ENCODE data around the gene LSM5.

LSM5 gene

GRCh38 chr7:32532086-32532485, 41.9 kb upstream of the LSM5 start:
- H2BK120ac ChIP-seq (ENCODE audit: insufficient read depth, low read length, poor library complexity), result no peak overlapping the region
- no peaks in the 10 kb centered on the region for H3K27me3 ChIP-seq (ENCODE audit: insufficient read depth, low read length)
- no peak overlapping the region for H2AFZ ChIP-seq (ENCODE audit: insufficient read depth, low read length, poor library complexity)
- H2BK5ac ChIP-seq (ENCODE audit: low read depth, low read length, poor library complexity), result no peak overlapping the region
- H3K9me3 ChIP-seq (ENCODE audit: insufficient read depth, low read depth, low read length), result peaks cover 2% of the 10 kb centered on the region
- H3K27ac ChIP-seq (ENCODE audit: low read depth, low read length), result no peak overlapping the region
- no peak overlapping the region for H3K18ac ChIP-seq (ENCODE audit: low read length)
- H3K4me2 ChIP-seq (ENCODE audit: low read length), result no peak overlapping the region
- no peak overlapping the region for H4K91ac ChIP-seq (ENCODE audit: low read depth, low read length)
- H2AK5ac ChIP-seq (ENCODE audit: low read length), result no peak overlapping the region
- H3K79me1 ChIP-seq (ENCODE audit: low read length), result no peaks in the 10 kb centered on the region
- DNase-seq, result no peak
- H3K23ac ChIP-seq (ENCODE audit: low read length), result no peak overlapping the region
- no CpG with 5 or more reads among the region's 3 CpGs for WGBS (ENCODE audit: extremely low coverage, insufficient coverage, insufficient read length)
- no peak overlapping the region for H3K4ac ChIP-seq (ENCODE audit: low read depth, low read length)
- H3K4me1 ChIP-seq (ENCODE audit: control insufficient read depth in 1 of 2, insufficient read depth in 2 of 2, low read length in 2 of 2), result peaks cover 0 to 6% of the 10 kb centered on the region in 2 experiments
- H4K8ac ChIP-seq (ENCODE audit: low read depth, low read length), result no peak overlapping the region
- no peak overlapping the region for H2BK12ac ChIP-seq (ENCODE audit: low read length)
- no peak overlapping the region for H3K9ac ChIP-seq (ENCODE audit: low read length)
- no peaks in the 10 kb centered on the region for H3K79me2 ChIP-seq (ENCODE audit: control insufficient read depth, insufficient read depth, low read length, poor library complexity)
- peaks cover 5 to 7% of the 10 kb centered on the region in 2 experiments for H3K36me3 ChIP-seq (ENCODE audit: control insufficient read depth in 1 of 2, insufficient read depth in 2 of 2, low read length in 2 of 2)
- no peak overlapping the region for H4K12ac ChIP-seq (ENCODE audit: low read depth, low read length)
- H3K14ac ChIP-seq (ENCODE audit: low read length), result no peak overlapping the region
- no peak overlapping the region for H3K4me3 ChIP-seq (ENCODE audit: low read depth, low read length)

- peak overlapping the region; percentile 23 for H4K8ac ChIP-seq (ENCODE audit: low read depth, low read length)
- H3K4me3 ChIP-seq (ENCODE audit: low read depth, low read length), result no peak overlapping the region
- H3K18ac ChIP-seq (ENCODE audit: low read length), result peak overlapping the region; percentile 11
- no peak overlapping the region for H2BK12ac ChIP-seq (ENCODE audit: low read length)
- peaks cover 5 to 7% of the 10 kb centered on the region in 2 experiments for H3K36me3 ChIP-seq (ENCODE audit: control insufficient read depth in 1 of 2, insufficient read depth in 2 of 2, low read length in 2 of 2)
- H2AK5ac ChIP-seq (ENCODE audit: low read length), result no peak overlapping the region
- no peaks in the 10 kb centered on the region for H3K79me1 ChIP-seq (ENCODE audit: low read length)
- no peak overlapping the region for H2AFZ ChIP-seq (ENCODE audit: insufficient read depth, low read length, poor library complexity)
- H3K79me2 ChIP-seq (ENCODE audit: control insufficient read depth, insufficient read depth, low read length, poor library complexity), result no peaks in the 10 kb centered on the region
- no peak overlapping the region for H3K4ac ChIP-seq (ENCODE audit: low read depth, low read length)
- peak overlapping the region; percentile 75 for H3K9ac ChIP-seq (ENCODE audit: low read length)
- H2BK5ac ChIP-seq (ENCODE audit: low read depth, low read length, poor library complexity), result no peak overlapping the region
- H3K27me3 ChIP-seq (ENCODE audit: insufficient read depth, low read length), result no peaks in the 10 kb centered on the region
- no CpG with 5 or more reads among the region's 13 CpGs for WGBS (ENCODE audit: extremely low coverage, insufficient coverage, insufficient read length)
- no peak for DNase-seq
- H3K23ac ChIP-seq (ENCODE audit: low read length), result no peak overlapping the region
- H3K27ac ChIP-seq (ENCODE audit: low read depth, low read length), result no peak overlapping the region
- H3K4me1 ChIP-seq (ENCODE audit: control insufficient read depth in 1 of 2, insufficient read depth in 2 of 2, low read length in 2 of 2), result peaks cover 0 to 6% of the 10 kb centered on the region in 2 experiments
- no peak overlapping the region for H4K12ac ChIP-seq (ENCODE audit: low read depth, low read length)
- no peak overlapping the region for H4K91ac ChIP-seq (ENCODE audit: low read depth, low read length)
- H3K14ac ChIP-seq (ENCODE audit: low read length), result no peak overlapping the region
- H3K4me2 ChIP-seq (ENCODE audit: low read length), result no peak overlapping the region
- peaks cover 2% of the 10 kb centered on the region for H3K9me3 ChIP-seq (ENCODE audit: insufficient read depth, low read depth, low read length)
- no peak overlapping the region for H2BK120ac ChIP-seq (ENCODE audit: insufficient read depth, low read length, poor library complexity)
These were observed 41.2 kb upstream of the LSM5 start for GRCh38 chr7:32531402-32531801.

GRCh38 chr7:32525839-32526238, 35.7 kb upstream of the LSM5 start:
- H3K79me2 ChIP-seq (ENCODE audit: control insufficient read depth, insufficient read depth, low read length, poor library complexity), result no peaks in the 10 kb centered on the region
- no peak overlapping the region for H2AFZ ChIP-seq (ENCODE audit: insufficient read depth, low read length, poor library complexity)
- H2BK12ac ChIP-seq (ENCODE audit: low read length), result no peak overlapping the region
- H3K4me2 ChIP-seq (ENCODE audit: low read length), result no peak overlapping the region
- no peak overlapping the region for H3K14ac ChIP-seq (ENCODE audit: low read length)
- WGBS (ENCODE audit: extremely low coverage, insufficient coverage, insufficient read length), result no CpG with 5 or more reads among the region's 4 CpGs
- no peak overlapping the region for H2BK120ac ChIP-seq (ENCODE audit: insufficient read depth, low read length, poor library complexity)
- H4K91ac ChIP-seq (ENCODE audit: low read depth, low read length), result no peak overlapping the region
- H3K4ac ChIP-seq (ENCODE audit: low read depth, low read length), result no peak overlapping the region
- H3K9me3 ChIP-seq (ENCODE audit: insufficient read depth, low read depth, low read length), result peaks cover 2% of the 10 kb centered on the region
- H3K4me1 ChIP-seq (ENCODE audit: control insufficient read depth in 1 of 2, insufficient read depth in 2 of 2, low read length in 2 of 2), result no peaks in the 10 kb centered on the region
- H3K4me3 ChIP-seq (ENCODE audit: low read depth, low read length), result no peak overlapping the region
- H2BK5ac ChIP-seq (ENCODE audit: low read depth, low read length, poor library complexity), result no peak overlapping the region
- no peaks in the 10 kb centered on the region for H3K79me1 ChIP-seq (ENCODE audit: low read length)
- DNase-seq, result no peak
- no peaks in the 10 kb centered on the region for H3K27me3 ChIP-seq (ENCODE audit: insufficient read depth, low read length)
- no peak overlapping the region for H3K9ac ChIP-seq (ENCODE audit: low read length)
- no peak overlapping the region for H4K8ac ChIP-seq (ENCODE audit: low read depth, low read length)
- no peak overlapping the region for H3K23ac ChIP-seq (ENCODE audit: low read length)
- peaks cover 4 to 5% of the 10 kb centered on the region in 2 experiments for H3K36me3 ChIP-seq (ENCODE audit: control insufficient read depth in 1 of 2, insufficient read depth in 2 of 2, low read length in 2 of 2)
- no peak overlapping the region for H4K12ac ChIP-seq (ENCODE audit: low read depth, low read length)
- no peak overlapping the region for H2AK5ac ChIP-seq (ENCODE audit: low read length)
- no peak overlapping the region for H3K27ac ChIP-seq (ENCODE audit: low read depth, low read length)
- H3K18ac ChIP-seq (ENCODE audit: low read length), result no peak overlapping the region

- H2BK120ac ChIP-seq (ENCODE audit: insufficient read depth, low read length, poor library complexity), result no peak overlapping the region
- no peak overlapping the region for H4K91ac ChIP-seq (ENCODE audit: low read depth, low read length)
- H3K27ac ChIP-seq (ENCODE audit: low read depth, low read length), result no peak overlapping the region
- no peak overlapping the region for H2AFZ ChIP-seq (ENCODE audit: insufficient read depth, low read length, poor library complexity)
- H2AK5ac ChIP-seq (ENCODE audit: low read length), result no peak overlapping the region
- H3K79me2 ChIP-seq (ENCODE audit: control insufficient read depth, insufficient read depth, low read length, poor library complexity), result no peaks in the 10 kb centered on the region
- no peak overlapping the region for H3K9ac ChIP-seq (ENCODE audit: low read length)
- no peak overlapping the region for H3K4me3 ChIP-seq (ENCODE audit: low read depth, low read length)
- H3K27me3 ChIP-seq (ENCODE audit: insufficient read depth, low read length), result no peaks in the 10 kb centered on the region
- H4K8ac ChIP-seq (ENCODE audit: low read depth, low read length), result no peak overlapping the region
- H3K23ac ChIP-seq (ENCODE audit: low read length), result no peak overlapping the region
- no peaks in the 10 kb centered on the region for H3K4me1 ChIP-seq (ENCODE audit: control insufficient read depth in 1 of 2, insufficient read depth in 2 of 2, low read length in 2 of 2)
- no peak overlapping the region for H2BK5ac ChIP-seq (ENCODE audit: low read depth, low read length, poor library complexity)
- H3K4ac ChIP-seq (ENCODE audit: low read depth, low read length), result no peak overlapping the region
- peaks cover 6 to 7% of the 10 kb centered on the region in 2 experiments for H3K36me3 ChIP-seq (ENCODE audit: control insufficient read depth in 1 of 2, insufficient read depth in 2 of 2, low read length in 2 of 2)
- no peak overlapping the region for H3K14ac ChIP-seq (ENCODE audit: low read length)
- H3K4me2 ChIP-seq (ENCODE audit: low read length), result no peak overlapping the region
- no peak overlapping the region for H2BK12ac ChIP-seq (ENCODE audit: low read length)
- no peak overlapping the region for H4K12ac ChIP-seq (ENCODE audit: low read depth, low read length)
- H3K18ac ChIP-seq (ENCODE audit: low read length), result no peak overlapping the region
- no peak for DNase-seq
- peaks cover 4% of the 10 kb centered on the region for H3K9me3 ChIP-seq (ENCODE audit: insufficient read depth, low read depth, low read length)
- H3K79me1 ChIP-seq (ENCODE audit: low read length), result no peaks in the 10 kb centered on the region
These were observed 34.5 kb upstream of the LSM5 start for GRCh38 chr7:32524631-32525030.

Measured in trophoblast cell (in vitro differentiated cells and primary cell).